Osteoblast (primary cell): ENCODE data around the gene CTSE. TPM values are rescaled to one million over a fixed set of nuclear protein-coding genes. Genes with fewer than 3 reads are reported as not detected.

Experiments
- DNase-seq: peaks from one replicate; pipeline ENCODE4 v3.0.0; 2011; ENCODE audit warnings: low spot score, mixed read lengths; ENCODE audit not compliant: insufficient read length; ENCODE audit errors: missing footprints
- H2AFZ ChIP-seq: 2 replicates; pipeline ENCODE4 v1.6.0; 2011; ENCODE audit warnings: mild to moderate bottlenecking, low read length
- H3K27ac ChIP-seq: 2 replicates; pipeline ENCODE4 v1.5.1; 2011; ENCODE audit warnings: mild to moderate bottlenecking, low read depth, low read length, moderate library complexity
- H3K27me3 ChIP-seq: 2 replicates; pipeline ENCODE4 v1.6.0; 2012; ENCODE audit warnings: mild to moderate bottlenecking, control low read depth, inconsistent platforms, low read length, moderate library complexity; ENCODE audit not compliant: insufficient read depth
- H3K36me3 ChIP-seq: 2 replicates; pipeline ENCODE4 v1.5.1; 2011; ENCODE audit warnings: mild to moderate bottlenecking, low read length, control low read depth, moderate library complexity; ENCODE audit not compliant: insufficient read depth
- H3K4me1 ChIP-seq: 2 replicates; pipeline ENCODE4 v1.5.1; 2011; ENCODE audit warnings: mild to moderate bottlenecking, low read length, control low read depth, moderate library complexity; ENCODE audit not compliant: insufficient read depth
- H3K4me2 ChIP-seq: 2 replicates; pipeline ENCODE4 v1.6.0; 2011; ENCODE audit warnings: mild to moderate bottlenecking, low read length; ENCODE audit not compliant: insufficient read depth
- H3K4me3 ChIP-seq: fragments of 200-600 bp; sonication (generic); 3 replicates; pipeline ENCODE4 v1.5.1; 2012; ENCODE audit warnings: mild to moderate bottlenecking, low read length, inconsistent platforms; ENCODE audit not compliant: insufficient read depth
- H3K79me2 ChIP-seq: 2 replicates; pipeline ENCODE4 v1.6.0; 2012; ENCODE audit warnings: mild to moderate bottlenecking, low read length, control low read depth, inconsistent platforms; ENCODE audit not compliant: insufficient read depth
- H3K9me3 ChIP-seq: 2 replicates; pipeline ENCODE4 v1.5.1; 2011; ENCODE audit warnings: low read depth, low read length, control low read depth
- H4K20me1 ChIP-seq: 2 replicates; pipeline ENCODE4 v1.6.0; 2012; ENCODE audit warnings: mild to moderate bottlenecking, low read length, control low read depth; ENCODE audit not compliant: insufficient read depth
- total RNA-seq: library from RNA; depleted of rRNA; stranded (reverse); fragments of >200 nt; gene quantifications from 2 replicates; pipeline ENCODE4 v1.2.3, GENCODE V29; 2012
- TF ChIP-seq, protein P1 (sequence below): IDR thresholded peaks from 2 replicates; pipeline ENCODE4 v1.5.1; 2011; ENCODE audit warnings: mild to moderate bottlenecking, low read depth, low read length, moderate library complexity; ENCODE audit errors: extremely low read depth

Gene CTSE
- total RNA-seq, 1 donor, result not detected

DNA sequence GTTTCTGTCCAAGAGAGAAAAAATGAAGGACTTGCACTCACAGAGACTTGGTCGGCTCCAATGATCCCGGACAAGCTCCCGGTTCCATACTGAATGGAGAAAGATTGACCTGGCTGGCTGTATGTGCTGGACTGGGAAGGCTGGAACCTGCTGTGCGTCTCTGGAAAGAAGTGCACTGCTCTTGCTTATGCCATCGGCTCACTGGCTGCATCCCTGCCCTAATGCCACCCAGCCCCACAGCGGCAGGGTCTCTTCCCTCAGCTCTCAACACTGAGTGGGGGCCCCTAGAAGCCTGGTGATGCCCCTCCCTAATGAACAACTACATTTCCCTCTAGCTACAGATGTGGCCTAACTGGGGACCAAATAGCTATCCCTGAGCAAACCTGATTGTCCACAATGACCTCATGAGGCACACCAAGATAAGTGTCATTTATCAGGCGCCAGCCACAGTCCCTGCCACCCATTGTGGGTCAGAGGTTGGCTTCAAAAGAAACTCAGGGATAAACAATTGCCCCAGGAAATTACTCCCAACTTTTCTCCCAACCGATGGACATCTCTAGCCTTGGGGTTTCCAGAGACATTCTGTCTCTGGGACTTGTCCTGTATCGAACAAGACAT lies 2.6 kb downstream of the CTSE start:
- Histone ChIP-seq H3K4me1 (peaks cover 7% of the 10 kb centered on the region), H3K27ac (no peak overlapping the region), H2AFZ (no peak overlapping the region), H3K4me3 (no peak overlapping the region), H3K79me2 (no peaks in the 10 kb centered on the region), H3K27me3 (no peaks in the 10 kb centered on the region), H3K9me3 (no peaks in the 10 kb centered on the region), H4K20me1 (no peaks in the 10 kb centered on the region), H3K4me2 (no peak overlapping the region), H3K36me3 (no peaks in the 10 kb centered on the region)
- DNase-seq, result no peak
- TF ChIP-seq, protein P1, sequence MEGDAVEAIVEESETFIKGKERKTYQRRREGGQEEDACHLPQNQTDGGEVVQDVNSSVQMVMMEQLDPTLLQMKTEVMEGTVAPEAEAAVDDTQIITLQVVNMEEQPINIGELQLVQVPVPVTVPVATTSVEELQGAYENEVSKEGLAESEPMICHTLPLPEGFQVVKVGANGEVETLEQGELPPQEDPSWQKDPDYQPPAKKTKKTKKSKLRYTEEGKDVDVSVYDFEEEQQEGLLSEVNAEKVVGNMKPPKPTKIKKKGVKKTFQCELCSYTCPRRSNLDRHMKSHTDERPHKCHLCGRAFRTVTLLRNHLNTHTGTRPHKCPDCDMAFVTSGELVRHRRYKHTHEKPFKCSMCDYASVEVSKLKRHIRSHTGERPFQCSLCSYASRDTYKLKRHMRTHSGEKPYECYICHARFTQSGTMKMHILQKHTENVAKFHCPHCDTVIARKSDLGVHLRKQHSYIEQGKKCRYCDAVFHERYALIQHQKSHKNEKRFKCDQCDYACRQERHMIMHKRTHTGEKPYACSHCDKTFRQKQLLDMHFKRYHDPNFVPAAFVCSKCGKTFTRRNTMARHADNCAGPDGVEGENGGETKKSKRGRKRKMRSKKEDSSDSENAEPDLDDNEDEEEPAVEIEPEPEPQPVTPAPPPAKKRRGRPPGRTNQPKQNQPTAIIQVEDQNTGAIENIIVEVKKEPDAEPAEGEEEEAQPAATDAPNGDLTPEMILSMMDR, result no peak

DNA sequence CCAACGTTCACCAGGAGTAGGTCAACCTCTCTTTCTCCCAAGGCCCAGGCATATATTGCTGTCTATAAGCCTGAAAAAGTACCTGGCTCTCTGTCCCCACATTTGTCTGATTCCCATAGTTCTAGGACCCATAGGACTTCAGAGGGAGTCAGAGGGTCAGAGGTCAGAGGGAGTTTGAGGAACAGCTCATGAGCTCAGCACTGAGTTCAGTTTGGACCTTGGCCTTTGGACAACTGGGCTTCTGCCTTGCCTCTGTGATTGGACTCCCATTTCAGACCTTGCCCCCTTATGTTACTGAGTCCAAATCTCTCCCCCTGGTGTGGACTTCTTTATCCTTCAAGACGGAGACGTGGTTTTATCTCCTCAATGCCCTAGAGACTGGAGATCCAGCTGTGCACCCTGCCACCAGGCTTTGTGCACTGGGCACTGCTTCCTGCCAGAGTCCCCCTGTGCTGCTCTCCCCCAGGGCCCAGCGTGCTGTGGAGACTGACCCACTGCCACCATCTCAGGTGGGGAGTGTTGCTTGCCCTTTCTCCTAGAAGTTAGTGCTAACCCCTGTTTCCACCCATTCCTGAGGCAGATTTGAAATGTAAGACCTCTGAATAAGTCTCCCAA lies 3.2 kb downstream of the CTSE start:
- H3K27me3 ChIP-seq, result no peaks in the 10 kb centered on the region
- no peak overlapping the region for H3K4me2 ChIP-seq
- no peak overlapping the region for H3K4me3 ChIP-seq
- H2AFZ ChIP-seq, result no peak overlapping the region
- H3K9me3 ChIP-seq, result no peaks in the 10 kb centered on the region
- peaks cover 7% of the 10 kb centered on the region for H3K4me1 ChIP-seq
- no peaks in the 10 kb centered on the region for H4K20me1 ChIP-seq
- no peaks in the 10 kb centered on the region for H3K36me3 ChIP-seq
- TF ChIP-seq, protein P1, result no peak
- no peak overlapping the region for H3K27ac ChIP-seq
- H3K79me2 ChIP-seq, result no peaks in the 10 kb centered on the region
- DNase-seq, result no peak

DNA sequence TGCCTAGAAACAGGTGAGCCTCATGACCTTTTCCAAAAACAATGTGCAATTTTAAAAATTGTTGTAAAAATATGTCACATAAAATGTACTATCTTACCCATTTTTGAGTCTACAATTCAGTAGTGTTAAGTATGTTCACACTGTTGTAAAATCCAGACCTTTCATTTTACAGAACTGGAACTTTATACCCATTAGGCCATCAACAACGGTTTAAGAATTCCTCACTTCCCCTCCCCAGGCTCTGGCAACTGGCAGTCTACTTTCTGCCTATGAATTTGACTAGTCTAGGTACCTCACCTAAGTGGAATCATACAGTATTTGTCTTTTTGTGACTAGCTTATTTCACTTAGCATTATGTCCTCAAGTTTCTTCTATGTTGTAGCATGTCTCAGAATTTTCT lies 8.6 kb downstream of the CTSE start:
- Histone ChIP-seq H4K20me1 (no peaks in the 10 kb centered on the region), H3K9me3 (no peaks in the 10 kb centered on the region), H3K79me2 (no peaks in the 10 kb centered on the region), H3K27me3 (no peaks in the 10 kb centered on the region), H3K36me3 (no peaks in the 10 kb centered on the region), H3K4me3 (no peak overlapping the region), H3K4me2 (no peak overlapping the region), H2AFZ (no peak overlapping the region), H3K27ac (no peak overlapping the region), H3K4me1 (no peaks in the 10 kb centered on the region)
- TF ChIP-seq, protein P1, result no peak
- no peak for DNase-seq

DNA sequence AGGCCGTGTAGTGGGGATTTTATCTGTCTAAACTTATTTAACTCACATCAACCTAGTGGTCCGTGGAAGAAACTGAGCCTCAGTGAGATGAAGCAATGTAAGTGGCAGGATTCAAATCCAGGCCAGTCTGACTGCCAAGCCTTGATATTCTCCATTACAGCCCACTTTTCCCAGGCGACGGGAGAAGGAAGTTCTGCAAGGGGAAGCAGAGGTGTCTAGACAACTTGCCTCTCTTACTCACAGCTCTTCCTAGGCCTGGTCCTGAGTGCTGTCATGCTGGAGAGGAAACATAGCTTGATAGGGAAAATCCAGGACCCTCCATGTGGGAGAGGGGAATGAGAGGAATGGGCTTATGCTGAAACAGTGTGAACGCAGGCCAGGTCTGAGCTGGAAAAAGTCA lies 9.1 kb downstream of the CTSE start:
- no peak overlapping the region for H3K4me2 ChIP-seq
- no peak overlapping the region for H3K4me3 ChIP-seq
- no peaks in the 10 kb centered on the region for H3K9me3 ChIP-seq
- no peaks in the 10 kb centered on the region for H3K4me1 ChIP-seq
- no peaks in the 10 kb centered on the region for H3K79me2 ChIP-seq
- no peaks in the 10 kb centered on the region for H3K27me3 ChIP-seq
- no peak for DNase-seq
- no peaks in the 10 kb centered on the region for H3K36me3 ChIP-seq
- H2AFZ ChIP-seq, result no peak overlapping the region
- H3K27ac ChIP-seq, result no peak overlapping the region
- H4K20me1 ChIP-seq, result no peaks in the 10 kb centered on the region
- TF ChIP-seq, protein P1, result no peak
